HCT116 (cell line): Measurements from ENCODE around the gene AQP12B. TPM values are rescaled to one million over a fixed set of nuclear protein-coding genes. Genes with fewer than 3 reads are reported as not detected.

Experiments used
- ATAC-seq: fragments of 200-7000 bp; cut with Tn5 transposase; 2 replicates; pipeline ENCODE4 v1.9.1; 2020; ENCODE audit warnings: mild to moderate bottlenecking, moderate library complexity
- BruUV-seq: library from RNA; stranded (reverse); fragments of 400-500 nt; replicated peaks from 2 replicates; lab custom pipeline; 2021; lab: Mats Ljungman, UMichigan
- CTCF ChIA-PET: fragments of 300-600 bp; sonication (Branson Sonifier 250); formaldehyde crosslinking; loops from one replicate; lab custom pipeline; 2021; ENCODE audit warnings: antibody characterized with exemption; lab: Charles Lee
- POLR2A ChIA-PET: fragments of 300-600, 350-600 bp; sonication (Branson Sonifier 250); formaldehyde crosslinking; loops from one replicate; lab custom pipeline; 2021; ENCODE audit warnings: antibody characterized with exemption; lab: Charles Lee
- RAD21 ChIA-PET, 2 experiments: fragments of 300-600 bp; sonication (Branson Sonifier 250); formaldehyde crosslinking; loops; one replicate each; lab custom pipeline; 2023; ENCODE audit warnings: low total read pairs in 2 of 2; ENCODE audit not compliant: uncharacterized antibody in 2 of 2, unreplicated experiment in 2 of 2, low non-redundant PET in 1 of 2; lab: Charles Lee
- DNase-seq: peaks from one replicate; pipeline ENCODE4 v3.0.0-alpha.2; 2010; ENCODE audit warnings: low read depth, low spot score
- H2AFZ ChIP-seq: fragments of 200-600 bp; shearing (Covaris generic), sonication (generic); 2 replicates; pipeline ENCODE4 v1.6.1; 2017; ENCODE audit warnings: low read depth, mixed run types, mixed read lengths, antibody characterized with exemption, low read length; ENCODE audit not compliant: poor library complexity, severe bottlenecking
- H3K27ac ChIP-seq: 2 replicates; pipeline ENCODE4 v1.5.1; 2012; ENCODE audit warnings: low read depth, low read length
- H3K27me3 ChIP-seq: fragments of 200-600 bp; sonication (generic); 2 replicates; pipeline ENCODE4 v1.6.1; 2016; ENCODE audit warnings: mixed run types, low read length, mixed read lengths; ENCODE audit not compliant: insufficient read depth
- H3K36me3 ChIP-seq, 2 experiments: fragments of 200-500 bp in 1 of 2; fragments of 200-600 bp in 1 of 2; sonication (Bioruptor generic) in 1 of 2; sonication (generic) in 1 of 2; 2 replicates each; pipeline versions ENCODE4 v1.5.1 to v1.6.1; 2014 to 2016; ENCODE audit warnings: low read length in 2 of 2, inconsistent platforms in 1 of 2, mixed read lengths in 1 of 2, mixed run types in 1 of 2; ENCODE audit not compliant: insufficient read depth in 2 of 2, control insufficient read depth in 1 of 2
- H3K4me1 ChIP-seq, 2 experiments: fragments of 200-600 bp in 1 of 2; sonication (generic) in 1 of 2; 2 replicates each; pipeline versions ENCODE4 v1.5.1 to v1.6.1; 2012 to 2017; ENCODE audit warnings: low read length in 2 of 2, inconsistent platforms in 1 of 2, mild to moderate bottlenecking in 1 of 2, mixed read lengths in 1 of 2, mixed run types in 1 of 2, moderate library complexity in 1 of 2; ENCODE audit not compliant: insufficient read depth in 2 of 2, control insufficient read depth in 1 of 2
- H3K4me2 ChIP-seq: fragments of 200-600 bp; sonication (generic); 2 replicates; pipeline ENCODE4 v1.6.1; 2017; ENCODE audit warnings: mixed run types, low read length, mixed read lengths
- H3K4me3 ChIP-seq, 2 experiments: fragments of 200-600 bp in 1 of 2; sonication (generic) in 1 of 2; replicated peaks in 1 of 2; 2 replicates each; pipeline ENCODE4 v1.5.1; 2011 to 2016; ENCODE audit warnings: low read length in 2 of 2, control low read depth in 1 of 2, low read depth in 1 of 2, mild to moderate bottlenecking in 1 of 2, mixed read lengths in 1 of 2, mixed run types in 1 of 2
- H3K79me2 ChIP-seq: fragments of 200-600 bp; sonication (generic); 2 replicates; pipeline ENCODE4 v1.6.1; 2017; ENCODE audit warnings: mild to moderate bottlenecking, mixed run types, low read length, moderate library complexity, mixed read lengths; ENCODE audit not compliant: insufficient read depth
- H3K9ac ChIP-seq: fragments of 200-600 bp; sonication (generic); 2 replicates; pipeline ENCODE4 v1.6.1; 2016; ENCODE audit warnings: low read length, mixed read lengths
- H3K9me2 ChIP-seq: fragments of 200-600 bp; sonication (generic), shearing (Covaris generic); 2 replicates; pipeline ENCODE4 v1.6.1; 2017; ENCODE audit warnings: mixed run types, mild to moderate bottlenecking, moderate library complexity; ENCODE audit not compliant: insufficient read depth
- H3K9me3 ChIP-seq, 2 experiments: fragments of 200-500 bp in 1 of 2; fragments of 200-600 bp in 1 of 2; sonication (Bioruptor generic) in 1 of 2; sonication (generic) in 1 of 2; 2 replicates each; pipeline ENCODE4 v1.6.1; 2014 to 2017; ENCODE audit warnings: low read length in 2 of 2, mixed read lengths in 2 of 2, inconsistent platforms in 1 of 2, low read depth in 1 of 2, mild to moderate bottlenecking in 1 of 2, mixed run types in 1 of 2, moderate library complexity in 1 of 2; ENCODE audit not compliant: control insufficient read depth in 1 of 2, insufficient read depth in 1 of 2
- H4K20me1 ChIP-seq: fragments of 200-600 bp; sonication (generic), shearing (Covaris generic); 2 replicates; pipeline ENCODE4 v1.6.1; 2017; ENCODE audit warnings: mixed run types, mild to moderate bottlenecking, moderate library complexity; ENCODE audit not compliant: insufficient read depth
- CBX3 ChIP-seq: IDR thresholded peaks from 2 replicates; pipeline ENCODE4 v1.6.1; 2012; ENCODE audit warnings: low read depth
- ELF1 ChIP-seq: IDR thresholded peaks from 2 replicates; pipeline ENCODE4 v1.6.1; 2012; ENCODE audit warnings: low read depth, borderline replicate concordance
- POLR2AphosphoS5 ChIP-seq: IDR thresholded peaks from 2 replicates; pipeline ENCODE4 v1.6.1; 2011; ENCODE audit warnings: mild to moderate bottlenecking, low read depth, low read length, moderate library complexity
- RAD21 ChIP-seq: IDR thresholded peaks from 2 replicates; pipeline ENCODE4 v1.6.1; 2012; ENCODE audit warnings: low read depth, mild to moderate bottlenecking
- intact Hi-C: fragments of 100-400 bp; cut with micrococcal nuclease; formaldehyde crosslinking; loops from 2 replicates; pipeline ENCODE4 v1.10.0; 2022
- total RNA-seq: library from RNA; stranded (reverse); gene quantifications from one replicate; pipeline ENCODE4 v1.2.1, GENCODE V29; 2021; ENCODE audit not compliant: unreplicated experiment
- TF ChIP-seq, protein P1 (sequence below): IDR thresholded peaks from 2 replicates; pipeline ENCODE4 v1.6.1; 2012; ENCODE audit warnings: low read depth
- TF ChIP-seq, protein P2 (sequence below): IDR thresholded peaks from 2 replicates; pipeline ENCODE4 v1.6.1; 2012
- TF ChIP-seq, protein P3 (sequence below), 3 experiments: fragments of 200-600 bp in 1 of 3; sonication (generic) in 1 of 3; IDR thresholded peaks in 2 of 3; conservative IDR thresholded peaks in 1 of 3; 2 replicates each; pipeline ENCODE4 v1.5.1; 2012 to 2017; ENCODE audit warnings: low read depth in 2 of 3, low read length in 2 of 3, antibody characterized with exemption in 1 of 3, borderline replicate concordance in 1 of 3, control low read depth in 1 of 3, mild to moderate bottlenecking in 1 of 3, mixed read lengths in 1 of 3, mixed run types in 1 of 3, moderate library complexity in 1 of 3; ENCODE audit not compliant: insufficient read depth in 1 of 3

The AQP12B gene
- total RNA-seq, 1 experiment from 2014 or later = not detected

DNA sequence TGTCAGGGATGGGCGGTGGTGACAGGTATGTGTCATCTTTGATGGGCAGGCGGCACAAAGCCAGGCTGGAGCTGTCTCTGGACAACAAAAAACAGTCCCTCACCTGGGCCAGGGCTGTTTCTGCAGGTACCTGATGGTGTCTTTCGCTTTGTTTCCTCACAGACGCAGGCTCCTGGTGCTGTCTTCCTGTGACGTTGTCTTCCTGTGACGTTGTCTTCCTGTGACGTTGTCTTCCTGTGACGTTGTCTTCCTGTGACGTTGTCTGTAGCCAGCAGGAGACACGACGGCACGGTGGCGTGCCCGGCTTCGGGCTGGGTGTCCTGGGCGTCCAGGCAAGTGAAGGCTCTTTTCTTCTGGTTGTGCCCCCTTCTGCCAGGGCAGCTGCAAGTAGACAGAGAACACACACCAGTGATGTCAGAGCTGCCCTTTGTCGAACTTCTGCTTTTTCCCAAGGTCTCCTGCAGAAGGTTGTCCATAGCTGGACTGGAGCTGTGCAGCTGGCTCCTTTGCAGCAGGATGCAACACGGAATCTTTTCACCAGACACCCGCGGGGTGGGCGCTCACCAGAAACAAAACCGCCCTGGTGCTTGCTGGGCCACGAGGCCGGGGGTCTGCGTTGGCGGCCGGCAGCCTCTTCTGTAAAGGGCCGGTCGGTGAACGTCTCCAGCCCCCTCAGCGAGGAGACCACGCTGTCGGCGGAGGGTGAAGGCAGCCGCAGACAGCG lies 36.3 kb downstream of the AQP12B start (continued):
- TF ChIP-seq, protein P1, sequence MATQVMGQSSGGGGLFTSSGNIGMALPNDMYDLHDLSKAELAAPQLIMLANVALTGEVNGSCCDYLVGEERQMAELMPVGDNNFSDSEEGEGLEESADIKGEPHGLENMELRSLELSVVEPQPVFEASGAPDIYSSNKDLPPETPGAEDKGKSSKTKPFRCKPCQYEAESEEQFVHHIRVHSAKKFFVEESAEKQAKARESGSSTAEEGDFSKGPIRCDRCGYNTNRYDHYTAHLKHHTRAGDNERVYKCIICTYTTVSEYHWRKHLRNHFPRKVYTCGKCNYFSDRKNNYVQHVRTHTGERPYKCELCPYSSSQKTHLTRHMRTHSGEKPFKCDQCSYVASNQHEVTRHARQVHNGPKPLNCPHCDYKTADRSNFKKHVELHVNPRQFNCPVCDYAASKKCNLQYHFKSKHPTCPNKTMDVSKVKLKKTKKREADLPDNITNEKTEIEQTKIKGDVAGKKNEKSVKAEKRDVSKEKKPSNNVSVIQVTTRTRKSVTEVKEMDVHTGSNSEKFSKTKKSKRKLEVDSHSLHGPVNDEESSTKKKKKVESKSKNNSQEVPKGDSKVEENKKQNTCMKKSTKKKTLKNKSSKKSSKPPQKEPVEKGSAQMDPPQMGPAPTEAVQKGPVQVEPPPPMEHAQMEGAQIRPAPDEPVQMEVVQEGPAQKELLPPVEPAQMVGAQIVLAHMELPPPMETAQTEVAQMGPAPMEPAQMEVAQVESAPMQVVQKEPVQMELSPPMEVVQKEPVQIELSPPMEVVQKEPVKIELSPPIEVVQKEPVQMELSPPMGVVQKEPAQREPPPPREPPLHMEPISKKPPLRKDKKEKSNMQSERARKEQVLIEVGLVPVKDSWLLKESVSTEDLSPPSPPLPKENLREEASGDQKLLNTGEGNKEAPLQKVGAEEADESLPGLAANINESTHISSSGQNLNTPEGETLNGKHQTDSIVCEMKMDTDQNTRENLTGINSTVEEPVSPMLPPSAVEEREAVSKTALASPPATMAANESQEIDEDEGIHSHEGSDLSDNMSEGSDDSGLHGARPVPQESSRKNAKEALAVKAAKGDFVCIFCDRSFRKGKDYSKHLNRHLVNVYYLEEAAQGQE = no peak
- TF ChIP-seq, protein P2, sequence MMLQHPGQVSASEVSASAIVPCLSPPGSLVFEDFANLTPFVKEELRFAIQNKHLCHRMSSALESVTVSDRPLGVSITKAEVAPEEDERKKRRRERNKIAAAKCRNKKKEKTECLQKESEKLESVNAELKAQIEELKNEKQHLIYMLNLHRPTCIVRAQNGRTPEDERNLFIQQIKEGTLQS = no peak

DNA sequence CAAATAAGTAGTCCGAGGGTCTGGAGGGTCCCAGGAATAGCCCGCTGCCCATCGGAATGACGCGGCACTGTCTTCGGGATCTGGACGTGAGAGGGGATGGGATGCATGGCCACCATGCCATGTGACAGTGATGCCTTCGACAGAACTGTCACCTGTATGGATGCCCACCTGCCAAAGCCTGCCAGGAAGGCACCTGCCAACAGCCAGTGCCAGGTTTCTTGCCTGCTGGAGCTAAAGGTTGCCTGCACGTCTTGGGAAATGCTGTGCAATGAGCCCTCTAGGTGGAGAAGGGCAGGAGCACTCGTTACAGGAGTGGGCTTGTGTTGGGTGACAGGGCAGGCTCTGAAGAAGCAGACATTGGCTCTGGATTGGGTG lies 36.9 kb downstream of the AQP12B start:
- intact Hi-C loops = no loop called here
- ChIA-PET POLR2A (no interaction called here), RAD21 (no interaction called here), CTCF (no interaction called here)
- H4K20me1 ChIP-seq = no peaks in the 10 kb centered on the region
- H3K4me1 ChIP-seq = no peaks in the 10 kb centered on the region
- no peak overlapping the region for H3K9ac ChIP-seq
- no peaks in the 10 kb centered on the region for H3K9me2 ChIP-seq
- H3K79me2 ChIP-seq = no peaks in the 10 kb centered on the region
- H3K4me3 ChIP-seq = no peak overlapping the region
- H2AFZ ChIP-seq = no peak overlapping the region
- DNase-seq (no peak), ATAC-seq (no peak)
- H3K27me3 ChIP-seq = peaks cover 12% of the 10 kb centered on the region
- H3K9me3 ChIP-seq = no peaks in the 10 kb centered on the region
- no peak overlapping the region for H3K27ac ChIP-seq
- TF ChIP-seq, protein P3, sequence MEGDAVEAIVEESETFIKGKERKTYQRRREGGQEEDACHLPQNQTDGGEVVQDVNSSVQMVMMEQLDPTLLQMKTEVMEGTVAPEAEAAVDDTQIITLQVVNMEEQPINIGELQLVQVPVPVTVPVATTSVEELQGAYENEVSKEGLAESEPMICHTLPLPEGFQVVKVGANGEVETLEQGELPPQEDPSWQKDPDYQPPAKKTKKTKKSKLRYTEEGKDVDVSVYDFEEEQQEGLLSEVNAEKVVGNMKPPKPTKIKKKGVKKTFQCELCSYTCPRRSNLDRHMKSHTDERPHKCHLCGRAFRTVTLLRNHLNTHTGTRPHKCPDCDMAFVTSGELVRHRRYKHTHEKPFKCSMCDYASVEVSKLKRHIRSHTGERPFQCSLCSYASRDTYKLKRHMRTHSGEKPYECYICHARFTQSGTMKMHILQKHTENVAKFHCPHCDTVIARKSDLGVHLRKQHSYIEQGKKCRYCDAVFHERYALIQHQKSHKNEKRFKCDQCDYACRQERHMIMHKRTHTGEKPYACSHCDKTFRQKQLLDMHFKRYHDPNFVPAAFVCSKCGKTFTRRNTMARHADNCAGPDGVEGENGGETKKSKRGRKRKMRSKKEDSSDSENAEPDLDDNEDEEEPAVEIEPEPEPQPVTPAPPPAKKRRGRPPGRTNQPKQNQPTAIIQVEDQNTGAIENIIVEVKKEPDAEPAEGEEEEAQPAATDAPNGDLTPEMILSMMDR (IDR thresholded peaks at IDR 0.05 in 2 of 3, conservative IDR thresholded peaks at IDR 0.05 in 1 of 3; ENCODE audit: borderline replicate concordance in 1 of 3, insufficient read depth in 1 of 3, low read depth in 2 of 3, low read length in 2 of 3) = no peak
- TF ChIP-seq POLR2AphosphoS5 (no peak), RAD21 (no peak), ELF1 (no peak), CBX3 (no peak)
- no TSS peak for BruUV-seq
- no peaks in the 10 kb centered on the region for H3K36me3 ChIP-seq
- no peak overlapping the region for H3K4me2 ChIP-seq
